ENCODE results near the gene GPR150.
"Not testable (repeated sequence)": the region's sequence is repeated elsewhere in the genome, so short reads cannot be mapped to it uniquely, and the experiment has no call there.

Gene GPR150

GRCh38 chr5:95624368-95624767, 4.5 kb downstream of the GPR150 start:
- no peak for DNase-seq (ENCODE audit: low spot score)

GRCh38 chr5:95626701-95627100, 6.8 kb downstream of the GPR150 start:
- DNase-seq (ENCODE audit: low spot score), result no peak

GRCh38 chr5:95627971-95628810, 8.3 kb downstream of the GPR150 start:
- no peak for DNase-seq (ENCODE audit: low spot score)

GRCh38 chr5:95628933-95629332, 9.0 kb downstream of the GPR150 start:
- DNase-seq (ENCODE audit: low spot score), result no peak

GRCh38 chr5:95630394-95630917, 10.6 kb downstream of the GPR150 start:
- no peak for DNase-seq (ENCODE audit: low spot score)

DNA sequence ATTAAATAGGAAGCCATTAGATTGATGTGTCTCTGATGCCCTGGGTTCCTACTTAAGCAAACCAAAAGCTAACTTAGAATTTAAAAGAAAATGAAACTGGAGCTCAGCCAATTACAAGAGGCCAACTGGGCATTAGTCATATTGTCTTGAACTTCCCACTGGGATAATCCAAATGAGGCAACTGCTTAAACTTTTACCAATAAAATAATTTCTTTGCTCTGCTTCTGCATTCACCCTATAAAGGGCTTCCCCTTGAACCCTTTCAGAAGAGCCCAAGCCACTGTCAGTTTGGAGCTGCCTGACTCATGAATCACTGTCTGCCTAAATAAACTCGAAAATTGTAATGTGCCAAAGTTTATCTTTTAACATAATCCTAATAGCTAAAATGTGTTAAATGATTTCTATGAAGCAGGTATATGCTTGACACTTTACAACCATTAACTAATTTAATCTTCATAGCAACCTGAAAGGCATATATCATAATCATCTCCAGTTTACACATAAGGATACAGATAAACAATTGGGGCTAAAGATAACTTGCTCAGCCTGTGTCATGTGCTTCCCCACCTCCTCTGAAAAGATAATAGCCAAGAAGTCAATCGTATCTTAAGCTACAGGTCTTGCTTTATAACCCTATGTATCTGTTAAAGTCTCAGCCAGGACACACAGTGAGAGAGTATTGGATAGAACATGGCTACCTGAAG, 11.5 kb downstream of the GPR150 start:
- peak; percentile 5 for DNase-seq (ENCODE audit: low spot score)

GRCh38 chr5:95631991-95632675, 12.2 kb downstream of the GPR150 start:
- no peak for DNase-seq (ENCODE audit: low spot score)

- DNase-seq (ENCODE audit: low spot score), result not testable (repeated sequence)
Observed at GRCh38 chr5:95632942-95633341, 13.1 kb downstream of the GPR150 start.

DNA sequence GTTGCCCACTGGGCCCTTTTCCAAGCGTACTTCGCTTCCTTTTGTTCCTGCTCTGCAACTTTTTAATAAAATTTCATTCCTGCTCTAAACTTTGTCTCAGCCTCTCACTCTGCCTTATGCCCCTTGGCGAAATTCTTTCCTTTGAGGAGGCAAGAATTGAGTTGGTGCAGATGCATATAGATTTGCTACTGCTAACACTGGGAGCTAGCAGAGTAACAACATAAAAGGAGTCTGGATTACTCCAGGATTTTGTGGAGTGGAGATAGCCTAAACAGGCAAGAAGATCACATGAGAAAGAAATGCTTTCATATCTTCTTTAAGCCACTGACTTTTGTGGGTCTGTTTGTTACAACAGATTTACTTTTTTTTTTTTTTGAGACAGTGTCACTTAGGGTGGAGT, 13.8 kb downstream of the GPR150 start:
- DNase-seq (ENCODE audit: low spot score), result no peak

DNA sequence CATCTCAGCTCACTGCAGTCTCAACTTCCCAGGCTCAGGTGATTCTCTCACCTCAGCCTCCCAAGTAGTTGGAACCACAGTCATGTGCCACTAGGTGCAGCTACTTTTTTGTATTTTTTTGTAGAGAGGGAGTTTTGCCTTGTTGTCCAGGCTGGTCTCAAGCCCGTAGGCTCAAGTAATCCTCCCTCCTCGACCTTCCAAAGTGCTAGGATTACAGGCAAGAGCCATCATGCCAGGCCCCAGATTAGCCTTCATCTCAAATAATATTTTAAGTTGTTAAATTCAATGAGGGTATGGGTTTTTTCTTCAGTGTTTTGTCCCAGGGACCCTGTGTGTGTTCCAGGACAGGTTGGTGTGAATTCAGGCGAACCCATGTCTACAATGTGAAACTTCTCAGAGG, 14.2 kb downstream of the GPR150 start:
- DNase-seq (ENCODE audit: low spot score), result no peak

DNA sequence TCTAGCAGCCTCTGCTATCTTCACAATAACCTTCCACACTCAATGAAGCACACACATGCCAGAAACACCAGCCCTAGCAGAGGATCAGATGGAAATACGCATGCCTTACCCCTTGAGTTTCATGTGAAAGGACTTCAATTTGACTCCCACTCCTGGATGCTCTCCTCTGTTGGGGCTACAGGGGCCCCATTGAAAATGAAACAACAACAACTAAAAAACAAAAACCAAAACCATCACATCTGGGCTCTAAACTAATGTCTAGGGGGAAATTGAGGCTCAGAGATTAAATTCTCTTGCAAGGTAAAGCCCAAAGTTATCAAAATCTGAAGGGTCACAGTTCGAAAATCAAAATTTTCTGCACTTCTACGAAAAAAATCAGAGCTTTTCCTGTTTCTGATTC, 18.7 kb downstream of the GPR150 start:
- DNase-seq (ENCODE audit: low spot score), result no peak

DNA sequence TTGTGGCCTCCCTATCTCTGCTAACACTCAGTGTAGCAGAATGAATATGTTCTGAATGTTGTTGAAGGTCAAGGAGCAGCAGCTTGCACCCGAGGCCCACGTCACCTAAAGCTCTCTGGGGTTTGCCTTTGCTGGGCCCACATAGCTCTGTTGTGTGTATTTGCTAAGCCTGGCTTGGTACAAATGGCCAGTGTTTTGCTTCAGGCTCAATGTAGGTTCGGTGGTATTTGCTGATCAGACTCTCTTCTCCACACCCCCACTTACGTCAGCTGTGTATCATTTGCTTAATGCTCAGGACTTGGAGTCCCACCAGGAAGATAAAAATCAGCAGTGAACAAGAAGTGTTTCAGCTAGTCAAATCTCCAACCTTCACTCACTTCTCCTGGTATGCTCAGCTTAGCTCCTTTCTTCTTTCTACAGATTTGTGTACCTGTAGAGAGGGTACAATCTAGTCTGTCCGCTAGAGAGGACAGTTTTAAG, 21.9 kb downstream of the GPR150 start:
- DNase-seq (ENCODE audit: low spot score), result no peak

GRCh38 chr5:95643152-95643551, 23.3 kb downstream of the GPR150 start:
- no peak for DNase-seq (ENCODE audit: low spot score)

DNA sequence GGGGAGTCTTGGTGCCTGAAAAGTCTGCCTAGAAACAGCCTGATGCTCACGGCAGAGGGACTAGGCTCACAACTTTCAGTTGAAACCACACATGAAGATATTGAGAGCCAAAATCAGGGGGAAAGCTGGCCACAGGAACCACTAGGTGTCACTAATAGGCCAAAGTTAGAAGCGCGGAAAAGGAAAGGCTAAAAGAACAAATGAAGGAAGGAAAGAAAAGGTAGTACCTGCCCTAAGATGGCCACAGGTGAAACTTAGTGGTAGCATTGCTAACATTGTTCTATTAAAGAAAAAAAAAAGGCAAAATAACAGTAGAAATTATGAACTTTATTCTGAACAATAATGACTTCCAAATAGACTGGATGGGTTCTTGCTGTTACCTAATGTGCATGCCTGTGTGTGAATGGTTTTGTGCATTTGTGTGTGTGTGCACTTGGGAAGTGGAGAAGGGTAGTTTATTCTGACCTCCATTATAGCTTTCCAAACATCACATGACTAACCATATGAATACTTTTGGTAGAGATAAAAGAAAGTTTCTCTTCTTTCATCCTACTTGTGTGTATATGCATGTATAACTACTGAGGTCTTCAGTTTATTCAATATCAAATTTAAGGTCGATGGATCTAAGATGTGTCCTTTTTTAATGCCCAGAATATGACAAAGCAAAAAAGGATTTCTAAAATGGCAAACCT, 24.6 kb downstream of the GPR150 start:
- DNase-seq (ENCODE audit: low spot score), result peak; percentile 20

- DNase-seq (ENCODE audit: low spot score), result not testable (repeated sequence)
Observed at GRCh38 chr5:95646226-95646568, 26.3 kb downstream of the GPR150 start.

DNA sequence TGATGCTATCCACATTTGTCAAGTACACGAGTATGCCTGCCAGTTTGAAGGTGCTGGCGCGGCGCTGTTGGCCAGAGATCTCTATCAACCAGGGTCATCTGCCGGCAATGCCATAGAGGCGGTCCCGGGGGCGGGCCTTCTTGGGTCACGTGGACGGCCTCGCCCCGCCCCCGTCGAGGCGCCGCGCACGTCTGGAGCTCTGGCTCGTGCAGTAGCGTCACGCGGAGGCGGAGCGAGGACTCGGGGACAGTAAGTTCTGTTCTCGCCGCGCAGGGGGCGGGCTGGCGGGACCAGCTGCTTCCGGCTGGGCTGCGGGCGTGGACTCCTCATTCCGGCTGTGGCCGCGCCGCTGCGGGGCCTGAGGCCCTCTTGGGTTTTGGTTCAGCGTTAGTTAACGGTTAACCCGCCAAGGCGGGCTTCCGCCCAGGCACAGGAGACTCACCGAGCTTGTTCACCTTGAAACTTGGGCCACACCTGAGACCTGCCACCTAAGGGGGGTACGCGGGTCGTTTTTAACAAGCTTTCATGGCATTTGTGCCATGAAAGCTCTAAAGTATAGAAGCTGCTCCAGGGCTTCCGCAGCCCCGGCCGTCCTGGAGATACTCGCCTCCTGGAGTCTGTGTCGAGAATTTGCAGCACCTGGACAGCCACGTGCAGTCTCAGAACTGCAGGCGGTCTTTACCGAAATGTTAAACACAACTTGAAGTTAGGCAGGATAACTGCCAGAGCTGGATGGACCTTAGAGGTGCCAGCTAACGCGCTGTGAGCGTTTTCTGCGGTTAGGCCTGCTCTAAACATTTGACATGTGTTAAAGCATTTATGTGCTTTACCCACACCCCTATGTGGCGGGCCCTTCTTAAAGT, 26.9 kb downstream of the GPR150 start, which contains the start of gene RFESD:
Gene RFESD (plus strand): TSS at position 209 of the 863 bp plus-strand sequence. CDS start 5,495 bp downstream, outside the sequence.
- DNase-seq (ENCODE audit: low spot score), result no peak

DNA sequence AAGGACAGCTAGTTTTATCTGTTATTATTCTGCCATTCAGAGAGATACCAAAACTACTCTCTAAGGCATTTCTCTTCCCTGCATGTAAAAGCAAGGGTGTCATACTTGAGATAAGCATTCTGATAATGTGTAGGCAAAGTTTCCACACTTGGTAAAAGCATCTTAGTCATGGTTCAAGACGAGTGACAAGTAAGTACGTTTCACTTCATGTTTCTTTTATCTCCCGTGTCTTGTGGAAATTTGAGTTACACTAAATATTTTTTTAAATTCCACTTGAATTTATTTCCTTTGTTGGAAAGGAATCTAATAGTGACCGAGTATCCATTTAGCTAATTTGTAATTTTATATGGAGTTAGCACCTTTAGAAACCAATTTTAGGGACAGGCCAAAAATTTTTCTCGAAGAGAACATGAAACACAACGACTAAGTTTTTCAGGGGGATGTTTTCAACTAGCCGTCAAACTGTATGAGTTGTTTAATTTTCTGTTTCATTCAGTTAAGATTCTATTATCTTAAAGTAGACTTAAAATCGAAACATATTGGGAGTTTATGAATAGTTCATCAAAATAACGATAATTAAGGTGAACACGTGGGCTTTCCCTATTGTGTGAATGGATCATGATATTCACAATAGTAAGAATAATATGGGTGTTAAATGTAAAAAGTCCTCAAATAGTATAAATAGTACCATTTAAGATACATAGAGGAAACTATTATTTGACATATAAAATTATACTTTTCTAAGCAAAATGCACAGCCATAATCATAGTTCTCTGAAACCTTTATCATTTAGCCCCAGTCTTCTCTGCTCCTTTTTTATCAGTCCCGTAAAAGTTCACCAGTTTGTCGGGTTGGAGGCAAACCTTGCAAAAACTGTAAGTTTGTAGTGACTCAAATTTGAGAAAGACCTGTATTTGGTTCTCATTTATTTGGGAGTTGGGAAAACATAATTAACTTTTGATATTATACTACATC, 28.3 kb downstream of the GPR150 start:
- DNase-seq (ENCODE audit: low spot score), result no peak

- DNase-seq (ENCODE audit: low spot score), result no peak
Observed at GRCh38 chr5:95649274-95649673, 29.4 kb downstream of the GPR150 start.

DNA sequence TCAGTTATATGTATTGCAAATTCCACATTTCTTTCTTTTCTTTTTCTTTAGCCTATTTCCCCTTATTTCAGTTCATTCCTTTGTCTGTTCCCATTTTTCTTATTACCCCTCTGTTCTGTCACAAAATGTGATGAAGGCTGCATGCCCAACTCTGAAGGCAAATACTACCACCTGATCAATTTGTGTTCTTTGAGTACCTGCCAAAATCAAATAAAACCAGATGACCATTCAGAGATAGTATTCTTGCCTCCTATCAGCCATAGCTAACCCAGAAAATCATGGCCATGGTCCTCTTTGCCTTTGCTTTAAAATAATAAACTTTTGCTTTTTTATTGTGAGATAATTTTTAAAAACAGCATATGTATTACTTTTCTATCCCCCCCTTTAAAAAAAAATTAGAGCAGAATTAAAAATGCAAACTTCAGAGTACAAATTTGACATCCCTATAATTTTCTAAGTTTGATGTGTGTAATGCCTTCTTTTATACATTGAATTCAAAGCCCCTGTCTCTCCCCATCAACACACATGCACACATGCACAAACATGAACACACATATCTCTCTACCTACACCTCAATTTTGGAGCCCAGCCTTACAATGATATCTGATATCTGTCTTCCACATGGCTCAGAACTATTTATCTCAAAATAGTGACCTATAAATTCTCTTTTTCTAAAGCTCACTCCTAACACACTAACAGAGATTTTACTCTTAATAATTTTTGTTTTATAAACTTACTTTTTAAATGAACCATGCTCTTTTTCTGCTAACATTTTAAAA, 30.1 kb downstream of the GPR150 start:
- DNase-seq (ENCODE audit: low spot score), result no peak
